Measurements from ENCODE around the gene CYP46A1.

Gene CYP46A1

GRCh38 chr14:99713972-99714371 is 29.9 kb downstream of the CYP46A1 start:
- no peak for DNase-seq (ENCODE audit: low read depth in 2 of 2)

GRCh38 chr14:99715266-99716000 is 31.3 kb downstream of the CYP46A1 start:
- no peak for DNase-seq (ENCODE audit: low read depth in 2 of 2)

GRCh38 chr14:99716091-99716849 is 32.2 kb downstream of the CYP46A1 start:
- DNase-seq (ENCODE audit: low read depth in 2 of 2): no peak

- no peak for DNase-seq (ENCODE audit: low read depth in 2 of 2)
Measured at GRCh38 chr14:99716850-99717681, 33.0 kb downstream of the CYP46A1 start.

GRCh38 chr14:99717682-99718013 is 33.5 kb downstream of the CYP46A1 start:
- no peak for DNase-seq (ENCODE audit: low read depth in 2 of 2)

GRCh38 chr14:99718031-99718810 is 34.1 kb downstream of the CYP46A1 start:
- no peak for DNase-seq (ENCODE audit: low read depth in 2 of 2)

- DNase-seq (ENCODE audit: low read depth in 2 of 2): no peak
Measured at GRCh38 chr14:99718811-99719192, 34.7 kb downstream of the CYP46A1 start.

- DNase-seq (ENCODE audit: low read depth in 2 of 2): no peak
Measured at GRCh38 chr14:99720941-99721791, 37.1 kb downstream of the CYP46A1 start.

GRCh38 chr14:99721792-99722516 is 37.9 kb downstream of the CYP46A1 start:
- DNase-seq (ENCODE audit: low read depth in 2 of 2): no peak

GRCh38 chr14:99722741-99723140 is 38.6 kb downstream of the CYP46A1 start:
- no peak for DNase-seq (ENCODE audit: low read depth in 2 of 2)

- no peak for DNase-seq (ENCODE audit: low read depth in 2 of 2)
Measured at GRCh38 chr14:99724196-99724891, 40.2 kb downstream of the CYP46A1 start.

GRCh38 chr14:99724939-99725773 is 41.1 kb downstream of the CYP46A1 start:
- no peak for DNase-seq (ENCODE audit: low read depth in 2 of 2)

GRCh38 chr14:99725774-99726537 is 41.9 kb downstream of the CYP46A1 start:
- DNase-seq (ENCODE audit: low read depth in 2 of 2): no peak

- no peak for DNase-seq (ENCODE audit: low read depth in 2 of 2)
Measured at GRCh38 chr14:99726538-99727095, 42.5 kb downstream of the CYP46A1 start.

- DNase-seq (ENCODE audit: low read depth in 2 of 2): no peak
Measured at GRCh38 chr14:99727096-99727870, 43.2 kb downstream of the CYP46A1 start.

GRCh38 chr14:99728231-99728920 is 44.3 kb downstream of the CYP46A1 start:
- no peak for DNase-seq (ENCODE audit: low read depth in 2 of 2)
